K562 (cell line): ENCODE measurements around the gene CZIB. TPM values are rescaled to one million over a fixed set of nuclear protein-coding genes. Genes with fewer than 3 reads are reported as not detected.

ENCODE experiments used
- BHLHE40 ChIP-seq: IDR thresholded peaks from 2 replicates; pipeline ENCODE4 v1.6.1; 2011; ENCODE audit warnings: low read length, improper control_type of control experiment
- CBX5 ChIP-seq: IDR thresholded peaks from 2 replicates; pipeline ENCODE4 v1.6.1; 2014; ENCODE audit warnings: low read depth, borderline replicate concordance
- CEBPB ChIP-seq: fragments of 450-650 bp; IDR thresholded peaks from 2 replicates; pipeline ENCODE4 v1.6.1; 2016; ENCODE audit warnings: missing genetic modification characterization, missing compliant biosample characterization
- CREBBP ChIP-seq: IDR thresholded peaks from one replicate; pipeline ENCODE4 v1.6.1; 2012; ENCODE audit warnings: low read depth, mild to moderate bottlenecking, control low read depth, inconsistent platforms, low read length
- DACH1 ChIP-seq: fragments of 450-650 bp; IDR thresholded peaks from 2 replicates; pipeline ENCODE4 v1.6.1; 2018; ENCODE audit not compliant: partially characterized antibody
- ETV6 ChIP-seq, 3 experiments: fragments of 150-350 bp in 1 of 3; sonication (generic) in 1 of 3; formaldehyde crosslinking in 1 of 3; IDR thresholded peaks; 2 replicates each; pipeline versions ENCODE4 v1.6.1 to v1.8.0; 2014 to 2022; ENCODE audit warnings: borderline replicate concordance in 2 of 3, low read depth in 2 of 3, antibody characterized with exemption in 1 of 3, low read length in 1 of 3, mild to moderate bottlenecking in 1 of 3, missing genetic modification reagents in 1 of 3
- FOXK1 ChIP-seq: sonication (generic); formaldehyde crosslinking; IDR thresholded peaks from 2 replicates; pipeline ENCODE4 v1.8.0; 2022; ENCODE audit warnings: missing genetic modification reagents, mild to moderate bottlenecking, borderline replicate concordance
- HNRNPH1 ChIP-seq: fragments of 200-400 bp; formaldehyde crosslinking; optimal IDR thresholded peaks from 2 replicates; pipeline ENCODE3; 2017; ENCODE audit warnings: low read depth, mild to moderate bottlenecking, low read length, moderate library complexity
- NR4A1 ChIP-seq, 2 experiments: fragments of 250-450 bp in 1 of 2; fragments of 450-650 bp in 1 of 2; sonication (Bioruptor Pico) in 1 of 2; IDR thresholded peaks; 2 replicates each; pipeline versions ENCODE4 v1.4.0 to v1.6.1; 2016 to 2020; ENCODE audit warnings: mild to moderate bottlenecking in 2 of 2, missing compliant biosample characterization in 1 of 2, missing genetic modification characterization in 1 of 2, moderate library complexity in 1 of 2
- PTBP1 ChIP-seq: fragments of 200-400 bp; formaldehyde crosslinking; IDR thresholded peaks from 2 replicates; pipeline ENCODE4 v1.6.1; 2017; ENCODE audit warnings: low read depth, low read length
- RAD51 ChIP-seq: fragments of 450-650 bp; IDR thresholded peaks from 2 replicates; pipeline ENCODE4 v1.7.1; 2016; ENCODE audit warnings: low read depth, mild to moderate bottlenecking, borderline replicate concordance
- RB1 ChIP-seq: fragments of 450-650 bp; IDR thresholded peaks from 2 replicates; pipeline ENCODE4 v1.6.1; 2017; ENCODE audit warnings: low read depth, mild to moderate bottlenecking
- ZBTB8A ChIP-seq: fragments of 450-650 bp; IDR thresholded peaks from 2 replicates; pipeline ENCODE4 v1.6.1; 2018; ENCODE audit warnings: mild to moderate bottlenecking, moderate library complexity; ENCODE audit not compliant: partially characterized antibody
- ZNF41 ChIP-seq: fragments of 250-450 bp; sonication (Bioruptor Pico); conservative IDR thresholded peaks from 2 replicates; pipeline ENCODE4 v1.4.0; 2020; ENCODE audit warnings: mild to moderate bottlenecking
- ZNF436 ChIP-seq: fragments of 250-450, 450-650 bp; sonication (Bioruptor Pico); formaldehyde crosslinking; IDR thresholded peaks from 2 replicates; pipeline ENCODE4 v1.7.0; 2020; ENCODE audit warnings: mild to moderate bottlenecking
- polyA plus RNA-seq, 8 experiments: library from polyadenylated mRNA; depleted of rRNA in 4 of 8; stranded (reverse) in 5 of 8; unstranded in 3 of 8; fragments of >200 nt; fragmentation: Nextera tagmentation in 2 of 8; fragmentation: Illumina TruSeq in 1 of 8; extraction: Ambion mirVana in 2 of 8; extraction: Trizol in 1 of 8; gene quantifications; 2 replicates each; pipeline versions ENCODE4 v1.2.1 to v1.2.3, GENCODE V29; 2011 to 2014; ENCODE audit warnings: inconsistent platforms in 1 of 8, missing spikeins in 1 of 8
- total RNA-seq, 7 experiments: library from RNA; depleted of rRNA in 6 of 7; stranded (reverse); fragments of >200 nt in 6 of 7; fragmentation: Illumina TruSeq in 2 of 7; extraction: Trizol in 2 of 7; gene quantifications; 2 replicates each; pipeline versions ENCODE4 v1.2.1 to v1.2.3, GENCODE V29; 2011 to 2021; ENCODE audit warnings: low replicate concordance in 1 of 7
- TF ChIP-seq, protein P1 (sequence below): fragments of 250-450 bp; sonication (Bioruptor Pico); IDR thresholded peaks from 2 replicates; pipeline ENCODE4 v1.4.0; 2020; ENCODE audit warnings: mild to moderate bottlenecking
- TF ChIP-seq, protein P2 (sequence below): fragments of 250-450 bp; sonication (Bioruptor Pico); IDR thresholded peaks from 2 replicates; pipeline ENCODE4 v1.5.0; 2022; ENCODE audit warnings: mild to moderate bottlenecking
- TF ChIP-seq, protein P3 (sequence below): sonication (generic); formaldehyde crosslinking; IDR thresholded peaks from 2 replicates; pipeline ENCODE4 v1.5.0; 2020; ENCODE audit warnings: missing genetic modification reagents
- TF ChIP-seq, protein P4 (sequence below): fragments of 450-650 bp; formaldehyde crosslinking; IDR thresholded peaks from 2 replicates; pipeline ENCODE4 v1.4.0; 2020; ENCODE audit warnings: mild to moderate bottlenecking, moderate library complexity
- TF ChIP-seq, protein P5 (sequence below): fragments of 450-650 bp; IDR thresholded peaks from 2 replicates; pipeline ENCODE4 v1.6.1; 2016; ENCODE audit warnings: low read depth, mild to moderate bottlenecking, moderate library complexity

Gene CZIB
- total and polyA plus RNA-seq, 9 of the 15 experiments (the other 6 are each of a cell fraction or from before 2014, with no cell fraction given) = 52.6 to 111 (median 80.0) TPM

DNA sequence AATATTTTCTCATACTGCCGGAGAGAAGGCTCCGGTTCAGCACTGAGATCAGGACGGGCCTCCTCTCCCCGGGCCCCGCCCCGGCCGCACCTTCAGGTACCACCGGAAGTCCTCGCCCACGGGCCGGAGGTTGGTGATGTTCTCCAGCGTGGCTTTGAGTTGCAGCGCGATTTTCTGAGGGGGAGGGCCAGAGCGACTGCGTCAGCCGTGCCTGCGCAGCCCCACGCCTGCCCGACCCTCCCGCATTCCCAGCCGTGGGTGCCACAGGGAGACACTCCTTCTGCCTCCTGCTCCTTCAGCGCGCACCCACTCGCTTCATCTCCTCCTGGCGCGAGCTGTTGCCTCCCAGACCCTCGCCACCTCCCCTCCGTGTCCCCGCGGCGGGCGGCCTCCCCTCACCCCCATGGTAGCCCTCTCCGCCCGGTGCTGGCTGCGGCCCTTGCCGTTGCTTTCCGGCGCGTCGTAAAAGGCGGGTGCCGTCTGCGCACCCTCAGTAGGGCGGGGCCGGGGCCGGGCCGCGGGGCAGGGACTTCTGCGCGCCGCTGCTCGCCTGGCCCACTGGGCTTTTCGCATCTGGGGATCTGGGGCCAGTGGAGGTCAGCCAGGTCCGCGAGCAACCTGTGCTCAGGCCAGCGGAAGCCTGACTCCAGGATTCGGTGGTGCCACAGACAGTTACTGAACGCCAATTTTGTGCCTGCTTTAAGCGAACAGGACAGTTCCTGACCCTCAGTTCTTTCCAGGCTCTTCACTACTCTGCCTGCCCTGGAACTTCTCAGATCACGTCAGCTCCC, at the start of gene CZIB (continued):
- TF ChIP-seq, protein P1, sequence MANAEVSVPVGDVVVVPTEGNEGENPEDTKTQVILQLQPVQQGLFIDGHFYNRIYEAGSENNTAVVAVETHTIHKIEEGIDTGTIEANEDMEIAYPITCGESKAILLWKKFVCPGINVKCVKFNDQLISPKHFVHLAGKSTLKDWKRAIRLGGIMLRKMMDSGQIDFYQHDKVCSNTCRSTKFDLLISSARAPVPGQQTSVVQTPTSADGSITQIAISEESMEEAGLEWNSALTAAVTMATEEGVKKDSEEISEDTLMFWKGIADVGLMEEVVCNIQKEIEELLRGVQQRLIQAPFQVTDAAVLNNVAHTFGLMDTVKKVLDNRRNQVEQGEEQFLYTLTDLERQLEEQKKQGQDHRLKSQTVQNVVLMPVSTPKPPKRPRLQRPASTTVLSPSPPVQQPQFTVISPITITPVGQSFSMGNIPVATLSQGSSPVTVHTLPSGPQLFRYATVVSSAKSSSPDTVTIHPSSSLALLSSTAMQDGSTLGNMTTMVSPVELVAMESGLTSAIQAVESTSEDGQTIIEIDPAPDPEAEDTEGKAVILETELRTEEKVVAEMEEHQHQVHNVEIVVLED (CRISPR knock-in tag) = peak; percentile 86
- TF ChIP-seq, protein P2, sequence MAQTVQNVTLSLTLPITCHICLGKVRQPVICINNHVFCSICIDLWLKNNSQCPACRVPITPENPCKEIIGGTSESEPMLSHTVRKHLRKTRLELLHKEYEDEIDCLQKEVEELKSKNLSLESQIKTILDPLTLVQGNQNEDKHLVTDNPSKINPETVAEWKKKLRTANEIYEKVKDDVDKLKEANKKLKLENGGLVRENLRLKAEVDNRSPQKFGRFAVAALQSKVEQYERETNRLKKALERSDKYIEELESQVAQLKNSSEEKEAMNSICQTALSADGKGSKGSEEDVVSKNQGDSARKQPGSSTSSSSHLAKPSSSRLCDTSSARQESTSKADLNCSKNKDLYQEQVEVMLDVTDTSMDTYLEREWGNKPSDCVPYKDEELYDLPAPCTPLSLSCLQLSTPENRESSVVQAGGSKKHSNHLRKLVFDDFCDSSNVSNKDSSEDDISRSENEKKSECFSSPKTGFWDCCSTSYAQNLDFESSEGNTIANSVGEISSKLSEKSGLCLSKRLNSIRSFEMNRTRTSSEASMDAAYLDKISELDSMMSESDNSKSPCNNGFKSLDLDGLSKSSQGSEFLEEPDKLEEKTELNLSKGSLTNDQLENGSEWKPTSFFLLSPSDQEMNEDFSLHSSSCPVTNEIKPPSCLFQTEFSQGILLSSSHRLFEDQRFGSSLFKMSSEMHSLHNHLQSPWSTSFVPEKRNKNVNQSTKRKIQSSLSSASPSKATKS (CRISPR knock-in tag) = no peak
- no peak for TF ChIP-seq CREBBP
- TF ChIP-seq CBX5 = no peak
- TF ChIP-seq ZNF436 = no peak
- TF ChIP-seq BHLHE40 = peak; percentile 18
- no peak for TF ChIP-seq ZNF41 (CRISPR knock-in tag)
- TF ChIP-seq CEBPB (tag) = no peak
- TF ChIP-seq NR4A1 (CRISPR knock-in tag; IDR thresholded peaks at IDR 0.05) = peak; percentile 60; the same call in 1 of the 2 replicates
- TF ChIP-seq NR4A1 (tag; IDR thresholded peaks at IDR 0.05) = no peak
- TF ChIP-seq RB1 = peak; percentile 65; the same call in 1 of the 2 replicates
- TF ChIP-seq, protein P3, sequence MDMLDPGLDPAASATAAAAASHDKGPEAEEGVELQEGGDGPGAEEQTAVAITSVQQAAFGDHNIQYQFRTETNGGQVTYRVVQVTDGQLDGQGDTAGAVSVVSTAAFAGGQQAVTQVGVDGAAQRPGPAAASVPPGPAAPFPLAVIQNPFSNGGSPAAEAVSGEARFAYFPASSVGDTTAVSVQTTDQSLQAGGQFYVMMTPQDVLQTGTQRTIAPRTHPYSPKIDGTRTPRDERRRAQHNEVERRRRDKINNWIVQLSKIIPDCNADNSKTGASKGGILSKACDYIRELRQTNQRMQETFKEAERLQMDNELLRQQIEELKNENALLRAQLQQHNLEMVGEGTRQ (CRISPR knock-in tag) = no peak
- no peak for TF ChIP-seq DACH1
- no peak for TF ChIP-seq RAD51
- no peak for TF ChIP-seq ZBTB8A
- TF ChIP-seq ETV6 (IDR thresholded peaks at IDR 0.05; ENCODE audit: borderline replicate concordance in 1 of 2, low read depth in 2 of 2, low read length in 1 of 2) = no peak
- 0 out of 2 replicates have a peak, but pooled peaks have one; percentile 13 for TF ChIP-seq ETV6 (CRISPR knock-in tag; IDR thresholded peaks at IDR 0.05; ENCODE audit: borderline replicate concordance)
- TF ChIP-seq PTBP1 = no peak
- TF ChIP-seq HNRNPH1 = no peak
- TF ChIP-seq, protein P4, sequence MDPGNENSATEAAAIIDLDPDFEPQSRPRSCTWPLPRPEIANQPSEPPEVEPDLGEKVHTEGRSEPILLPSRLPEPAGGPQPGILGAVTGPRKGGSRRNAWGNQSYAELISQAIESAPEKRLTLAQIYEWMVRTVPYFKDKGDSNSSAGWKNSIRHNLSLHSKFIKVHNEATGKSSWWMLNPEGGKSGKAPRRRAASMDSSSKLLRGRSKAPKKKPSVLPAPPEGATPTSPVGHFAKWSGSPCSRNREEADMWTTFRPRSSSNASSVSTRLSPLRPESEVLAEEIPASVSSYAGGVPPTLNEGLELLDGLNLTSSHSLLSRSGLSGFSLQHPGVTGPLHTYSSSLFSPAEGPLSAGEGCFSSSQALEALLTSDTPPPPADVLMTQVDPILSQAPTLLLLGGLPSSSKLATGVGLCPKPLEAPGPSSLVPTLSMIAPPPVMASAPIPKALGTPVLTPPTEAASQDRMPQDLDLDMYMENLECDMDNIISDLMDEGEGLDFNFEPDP (CRISPR knock-in tag) = 0 out of 2 replicates have a peak, but pooled peaks have one; percentile 18
- TF ChIP-seq, protein P5, sequence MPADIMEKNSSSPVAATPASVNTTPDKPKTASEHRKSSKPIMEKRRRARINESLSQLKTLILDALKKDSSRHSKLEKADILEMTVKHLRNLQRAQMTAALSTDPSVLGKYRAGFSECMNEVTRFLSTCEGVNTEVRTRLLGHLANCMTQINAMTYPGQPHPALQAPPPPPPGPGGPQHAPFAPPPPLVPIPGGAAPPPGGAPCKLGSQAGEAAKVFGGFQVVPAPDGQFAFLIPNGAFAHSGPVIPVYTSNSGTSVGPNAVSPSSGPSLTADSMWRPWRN = no peak
- no peak; the same call in 1 of the 2 replicates for TF ChIP-seq FOXK1 (CRISPR knock-in tag)
